ENCODE data around the gene HOXB2. TPM values are rescaled to one million over a fixed set of nuclear protein-coding genes. Genes with fewer than 3 reads are reported as not detected.

The HOXB2 gene
- 10 to 100 TPM in 1 of 3 donors, 1 to 10 TPM in 1, under 1 TPM in 1; 0.93 to 32.4 (median 3.3) TPM for total RNA-seq
- long read RNA-seq, donor 1, transcript HOXB2-201 (2 exons, 1,562 nt): major isoform, 26 of 50 reads
- long read RNA-seq, donor 1, partial matches to known transcripts: 0 of 50 reads
- long read RNA-seq, donor 1, other reads (novel, unspliced or antisense): 24 of 50 reads
- long read RNA-seq, donor 2, partial matches to known transcripts: 0 of 4 reads
- long read RNA-seq, donor 2, other reads (novel, unspliced or antisense): 1 of 4 reads

DNA sequence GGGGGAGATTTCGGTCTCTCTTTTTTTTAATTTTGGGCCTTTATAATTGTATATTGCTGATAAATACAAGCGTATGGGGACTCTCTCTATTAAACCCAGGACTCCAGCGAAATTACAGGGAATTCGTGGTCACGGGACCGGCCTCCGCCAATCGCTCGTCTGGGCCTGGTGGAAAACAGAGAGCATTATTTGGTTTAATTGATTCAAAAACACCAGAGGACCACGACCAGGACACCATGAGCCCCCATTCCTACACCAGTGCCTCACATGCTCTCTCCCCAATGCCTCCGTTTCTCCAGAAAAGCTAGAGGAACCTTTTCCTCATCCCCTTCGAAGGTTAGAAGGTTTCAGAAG, at the start of gene HOXB2:
Gene HOXB2, minus strand, starts transcription at position 88 of the 354 bp plus-strand sequence. CDS start 198 bp downstream, outside the sequence.
- DNase-seq: no peak
- H3K4me1 ChIP-seq (ENCODE audit: low read depth): peaks cover 15% of the 10 kb centered on the region
- H3K36me3 ChIP-seq (ENCODE audit: low read depth): no peaks in the 10 kb centered on the region
- TF ChIP-seq, protein P1, sequence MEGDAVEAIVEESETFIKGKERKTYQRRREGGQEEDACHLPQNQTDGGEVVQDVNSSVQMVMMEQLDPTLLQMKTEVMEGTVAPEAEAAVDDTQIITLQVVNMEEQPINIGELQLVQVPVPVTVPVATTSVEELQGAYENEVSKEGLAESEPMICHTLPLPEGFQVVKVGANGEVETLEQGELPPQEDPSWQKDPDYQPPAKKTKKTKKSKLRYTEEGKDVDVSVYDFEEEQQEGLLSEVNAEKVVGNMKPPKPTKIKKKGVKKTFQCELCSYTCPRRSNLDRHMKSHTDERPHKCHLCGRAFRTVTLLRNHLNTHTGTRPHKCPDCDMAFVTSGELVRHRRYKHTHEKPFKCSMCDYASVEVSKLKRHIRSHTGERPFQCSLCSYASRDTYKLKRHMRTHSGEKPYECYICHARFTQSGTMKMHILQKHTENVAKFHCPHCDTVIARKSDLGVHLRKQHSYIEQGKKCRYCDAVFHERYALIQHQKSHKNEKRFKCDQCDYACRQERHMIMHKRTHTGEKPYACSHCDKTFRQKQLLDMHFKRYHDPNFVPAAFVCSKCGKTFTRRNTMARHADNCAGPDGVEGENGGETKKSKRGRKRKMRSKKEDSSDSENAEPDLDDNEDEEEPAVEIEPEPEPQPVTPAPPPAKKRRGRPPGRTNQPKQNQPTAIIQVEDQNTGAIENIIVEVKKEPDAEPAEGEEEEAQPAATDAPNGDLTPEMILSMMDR (IDR thresholded peaks at IDR 0.05): no peak
- no peaks in the 10 kb centered on the region for H3K9me3 ChIP-seq
- no peak for ATAC-seq
- H3K4me3 ChIP-seq: peak within 1 kb of the TSS; percentile 34
- intact Hi-C loops (cut with DNase I, micrococcal nuclease): no loop called here

DNA sequence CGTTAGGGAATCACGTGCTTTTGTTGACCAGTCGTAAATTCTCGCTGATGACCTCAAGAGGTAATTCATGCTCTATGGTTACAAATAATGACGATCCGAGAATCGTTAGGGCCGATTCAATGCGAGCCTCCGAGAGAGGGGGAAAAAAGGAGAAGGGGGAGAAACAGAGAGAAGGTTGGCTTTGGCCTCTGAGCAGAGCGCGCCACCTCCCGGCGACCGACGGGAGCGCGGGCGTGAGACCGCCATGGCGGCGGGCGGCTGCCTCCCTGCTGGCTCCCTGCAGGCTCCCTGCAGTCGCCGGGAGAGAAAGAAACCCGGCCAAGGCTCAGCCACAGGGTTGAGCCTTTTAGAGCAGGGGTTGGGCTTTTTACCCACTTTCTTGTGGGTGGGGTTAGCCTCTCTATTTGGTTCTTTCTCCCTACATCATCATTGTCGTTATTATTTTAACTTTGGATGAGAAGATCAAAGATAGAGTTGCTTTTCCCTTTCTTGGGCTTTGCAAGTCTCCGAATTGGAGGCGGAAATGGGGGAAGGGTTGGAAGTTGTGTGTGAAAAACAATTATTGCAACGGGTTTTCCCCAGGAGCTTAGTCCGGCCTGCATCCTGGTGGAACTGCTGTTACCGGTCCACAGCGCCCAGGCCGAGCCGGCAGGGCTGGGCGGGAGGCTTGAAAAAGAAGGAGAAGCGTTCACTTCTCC, 49.1 kb upstream of the HOXB2 start:
- peak; percentile 32 for ATAC-seq
- Histone ChIP-seq H3K36me3 (ENCODE audit: low read depth) (peaks cover 5% of the 10 kb centered on the region), H3K4me3 (no peak overlapping the region), H3K9me3 (no peaks in the 10 kb centered on the region), H3K4me1 (ENCODE audit: low read depth) (peaks cover 46% of the 10 kb centered on the region)
- TF ChIP-seq, protein P1 (IDR thresholded peaks at IDR 0.05): peak; percentile 50
- intact Hi-C loops (cut with DNase I, micrococcal nuclease): no loop called here
- peak in 2 of 3 donors; percentile 75 to 85 for DNase-seq

DNA sequence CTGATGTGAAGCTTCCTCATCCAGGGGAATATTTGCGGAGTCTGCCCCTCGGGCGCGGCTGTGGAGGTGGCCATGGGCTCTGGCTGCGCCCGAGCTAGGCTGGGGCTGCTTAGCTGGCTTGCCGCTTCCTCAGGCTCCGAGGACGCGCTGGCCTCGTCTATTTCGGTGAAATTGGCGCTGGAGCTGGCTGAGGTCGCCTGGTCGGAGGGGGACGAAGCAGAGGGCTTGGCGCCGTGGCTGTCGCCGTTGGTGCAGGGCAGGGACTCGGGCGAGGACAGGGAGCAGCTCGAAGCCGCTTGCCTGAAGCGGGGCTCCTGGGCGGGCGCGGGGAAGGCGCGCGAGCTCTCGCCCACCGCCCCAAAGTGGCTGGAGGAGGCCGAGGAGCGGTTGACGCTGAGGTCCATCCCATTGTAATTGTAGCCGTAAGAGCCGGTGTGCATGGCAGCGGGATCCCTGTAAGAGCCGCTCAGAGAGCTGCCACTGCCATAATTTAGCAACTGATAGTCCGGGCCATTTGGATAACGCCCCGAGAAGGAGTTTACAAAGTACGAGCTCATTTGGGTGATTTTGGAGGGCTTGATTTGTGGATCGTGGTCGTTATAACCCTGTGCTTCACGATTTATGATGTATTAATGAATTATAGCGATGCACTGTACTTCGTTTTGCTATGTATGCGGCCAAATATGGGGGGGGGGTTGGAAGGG, 48.4 kb upstream of the HOXB2 start, which contains the start of gene HOXB5:
Gene HOXB5, minus strand, starts transcription at position 654 of the 704 bp plus-strand sequence. Its CDS starts 97 bp downstream, at position 557.
- TF ChIP-seq, protein P1 (IDR thresholded peaks at IDR 0.05): no peak
- Histone ChIP-seq H3K36me3 (ENCODE audit: low read depth) (peaks cover 5% of the 10 kb centered on the region), H3K9me3 (no peaks in the 10 kb centered on the region), H3K4me3 (peak within 1 kb of the TSS; percentile 11), H3K4me1 (ENCODE audit: low read depth) (peaks cover 39% of the 10 kb centered on the region)
- intact Hi-C loops (cut with DNase I, micrococcal nuclease): no loop called here
- ATAC-seq: no peak
- DNase-seq: peak in 1 of 3 donors; percentile 55

DNA sequence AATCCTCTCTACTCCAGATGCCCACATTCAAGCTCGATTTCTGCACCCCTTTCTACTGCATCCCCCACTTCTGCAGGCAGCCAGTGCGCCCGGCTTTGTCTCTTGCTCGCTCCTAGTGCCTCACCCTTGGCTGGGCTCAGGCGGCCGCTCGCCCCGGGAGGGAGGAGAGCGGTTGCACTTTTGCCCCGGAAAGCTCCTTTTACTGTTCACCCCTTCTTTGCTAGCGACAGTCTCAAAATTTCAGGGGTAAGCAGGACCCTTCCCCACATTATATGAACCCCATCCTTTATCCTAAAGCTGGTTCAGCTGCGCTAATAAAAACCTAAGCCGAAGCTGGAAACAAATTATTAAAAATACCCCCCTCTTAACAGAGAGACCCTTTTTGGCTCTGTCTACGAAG, 47.7 kb upstream of the HOXB2 start:
- DNase-seq (peak in 1 of 3 donors; percentile 49), ATAC-seq (no peak)
- H3K4me1 ChIP-seq (ENCODE audit: low read depth): peaks cover 37% of the 10 kb centered on the region
- no peak overlapping the region for H3K4me3 ChIP-seq
- no peaks in the 10 kb centered on the region for H3K9me3 ChIP-seq
- intact Hi-C loops (cut with DNase I, micrococcal nuclease): no loop called here
- TF ChIP-seq, protein P1 (IDR thresholded peaks at IDR 0.05): no peak
- peaks cover 5% of the 10 kb centered on the region for H3K36me3 ChIP-seq (ENCODE audit: low read depth)

DNA sequence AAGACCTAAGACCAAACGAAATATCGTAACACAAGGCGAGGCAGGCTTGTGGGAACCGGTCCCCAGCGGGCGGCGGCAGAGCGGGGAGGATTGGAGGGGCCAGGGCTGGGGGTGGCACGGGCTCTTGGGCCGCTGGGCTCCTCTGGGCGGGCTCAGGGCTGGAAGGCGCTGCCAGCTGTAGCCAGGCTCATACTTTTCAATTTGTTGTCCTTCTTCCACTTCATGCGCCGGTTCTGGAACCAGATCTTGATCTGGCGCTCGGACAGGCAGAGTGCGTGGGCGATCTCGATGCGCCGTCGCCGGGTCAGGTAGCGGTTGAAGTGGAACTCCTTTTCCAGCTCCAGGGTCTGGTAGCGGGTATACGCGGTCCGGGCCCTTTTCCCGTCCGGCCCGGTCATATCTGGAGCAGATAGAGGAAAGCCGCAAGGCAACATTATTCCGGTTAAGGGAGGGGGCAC, 47.2 kb upstream of the HOXB2 start:
- intact Hi-C loops (cut with DNase I, micrococcal nuclease): no loop called here
- Histone ChIP-seq H3K4me1 (ENCODE audit: low read depth) (peaks cover 33% of the 10 kb centered on the region), H3K4me3 (no peak overlapping the region), H3K36me3 (ENCODE audit: low read depth) (peaks cover 5% of the 10 kb centered on the region), H3K9me3 (no peaks in the 10 kb centered on the region)
- ATAC-seq: no peak
- DNase-seq: no peak
- TF ChIP-seq, protein P1 (IDR thresholded peaks at IDR 0.05): no peak

Data from mucosa of descending colon (tissue), 3 donors.